A172 (cell line): Measurements from ENCODE around the gene ETF1. TPM values are rescaled to one million over a fixed set of nuclear protein-coding genes. Genes with fewer than 3 reads are reported as not detected.

Source experiments
- DNase-seq: peaks from one replicate; pipeline ENCODE4 v3.0.0-alpha.2; 2015; ENCODE audit warnings: low spot score
- total RNA-seq: library from RNA; depleted of rRNA; stranded (reverse); fragments of >200 nt; shearing (Covaris generic); gene quantifications from 2 replicates; pipeline ENCODE4 v1.2.3, GENCODE V29; 2014; rRNA removed

ETF1 gene
- total RNA-seq = 165 and 172 TPM in 2 replicates

GRCh38 chr5:138542956-138543729 lies at the start of gene ETF1:
Gene ETF1, minus strand, starts transcription at chr5:138543236. Its CDS starts 318 bp downstream, at chr5:138542918.
- peak; percentile 99 for DNase-seq

- no peak for DNase-seq
Observed at GRCh38 chr5:138588013-138588788, 45.2 kb upstream of the ETF1 start.

GRCh38 chr5:138585157-138585556 lies 42.1 kb upstream of the ETF1 start:
- no peak for DNase-seq

- no peak for DNase-seq
Observed at GRCh38 chr5:138583984-138584637, 41.1 kb upstream of the ETF1 start.

GRCh38 chr5:138582959-138583358 lies 39.9 kb upstream of the ETF1 start:
- DNase-seq = no peak

GRCh38 chr5:138580777-138581176 lies 37.7 kb upstream of the ETF1 start:
- DNase-seq = no peak

- DNase-seq = no peak
Observed at GRCh38 chr5:138580001-138580400, 37.0 kb upstream of the ETF1 start.

DNA sequence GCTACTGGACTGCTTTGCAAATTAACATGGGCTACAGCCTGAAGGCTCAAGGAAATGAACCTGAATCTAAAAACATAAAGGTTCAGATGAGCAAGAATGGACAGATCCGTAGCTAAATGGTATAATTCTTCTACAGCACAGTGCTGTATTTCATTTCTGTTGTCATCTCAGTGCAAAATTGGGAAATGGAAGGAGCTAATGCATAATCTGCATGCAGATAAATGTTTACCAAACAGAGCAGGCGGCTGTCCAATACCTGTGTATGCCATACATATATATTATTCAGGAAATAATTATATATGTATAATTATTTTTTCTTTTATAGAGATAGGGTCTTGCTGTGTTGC lies 36.5 kb upstream of the ETF1 start:
- DNase-seq = no peak

DNA sequence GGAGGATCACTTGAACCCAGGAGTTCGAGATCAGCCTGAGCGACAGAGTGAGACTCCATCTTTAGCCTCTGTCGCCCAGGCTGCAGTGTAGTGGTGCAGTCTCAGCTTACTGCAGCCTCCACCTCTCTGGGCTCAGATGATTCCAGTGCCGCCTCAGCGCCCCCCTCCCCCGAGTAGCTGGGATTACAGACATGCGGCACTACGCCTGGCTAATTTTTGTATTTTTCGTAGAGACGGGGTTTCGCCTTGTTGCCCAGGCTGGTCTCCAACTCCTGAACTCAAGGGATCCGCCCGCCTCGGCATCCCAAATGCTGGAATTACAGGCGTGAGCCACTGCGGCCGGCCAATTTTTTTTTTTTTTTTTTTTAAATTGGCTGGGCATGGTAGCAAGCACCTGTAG lies 34.4 kb upstream of the ETF1 start:
- DNase-seq = no peak

- peak; percentile 100 for DNase-seq
Observed at GRCh38 chr5:138575194-138576015, 32.4 kb upstream of the ETF1 start, which contains the start of gene HSPA9. Gene HSPA9, minus strand, starts transcription at chr5:138575401. Its CDS starts 83 bp downstream, at chr5:138575318.

GRCh38 chr5:138574744-138575193 lies 31.7 kb upstream of the ETF1 start:
- no peak for DNase-seq

DNA sequence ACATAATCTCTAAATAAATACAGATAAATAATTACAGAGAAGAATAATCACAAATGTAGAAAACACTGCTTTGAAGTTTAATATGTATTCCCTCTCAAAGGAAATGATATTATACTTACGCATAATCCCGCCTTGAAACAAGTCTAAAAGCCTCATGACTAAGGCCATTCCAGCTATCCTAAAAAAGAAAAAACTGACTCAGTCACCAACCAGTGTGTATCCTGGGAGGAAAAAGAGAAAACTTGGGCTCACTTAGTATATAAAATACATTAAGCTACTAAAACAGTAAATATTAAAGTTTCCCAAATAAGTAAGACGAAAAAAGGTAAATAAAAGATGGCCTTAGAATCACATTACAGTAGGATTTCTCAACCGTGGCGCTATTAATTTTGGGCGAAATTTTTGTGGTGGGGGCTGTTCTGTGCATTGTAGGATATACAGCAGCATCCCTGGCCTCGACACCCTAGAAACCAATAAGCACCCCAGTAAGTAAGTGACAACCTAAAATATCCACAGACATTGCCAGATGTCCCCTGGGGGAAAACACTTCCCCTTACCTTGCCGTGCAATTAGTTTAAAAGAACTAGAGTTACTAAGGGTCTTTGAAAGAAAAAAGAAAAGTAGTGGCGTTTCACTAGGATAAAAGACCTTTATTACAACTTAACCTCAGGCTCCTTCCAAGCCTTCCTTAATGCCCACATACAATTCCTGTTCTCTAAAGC lies 31.1 kb upstream of the ETF1 start:
- DNase-seq = peak; percentile 22

GRCh38 chr5:138573223-138573622 lies 30.2 kb upstream of the ETF1 start:
- no peak for DNase-seq

DNA sequence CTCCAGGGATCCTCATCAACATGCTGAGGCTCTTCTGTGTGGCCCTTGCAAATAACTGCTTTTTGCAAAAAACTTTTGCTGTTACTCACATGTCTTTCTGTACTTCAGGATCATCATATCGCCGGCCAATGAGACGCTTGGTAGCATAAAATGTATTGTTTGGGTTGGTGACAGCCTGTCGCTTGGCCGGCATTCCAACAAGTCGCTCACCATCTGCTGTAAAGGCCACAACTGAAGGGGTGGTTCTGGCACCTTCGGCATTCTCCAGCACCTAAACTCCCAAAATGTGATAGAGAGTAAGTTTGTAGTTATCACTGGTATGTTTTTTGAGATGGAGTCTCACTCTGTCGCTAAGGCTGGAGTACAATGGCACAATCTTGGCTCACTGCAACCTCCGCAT lies 27.8 kb upstream of the ETF1 start:
- DNase-seq = no peak

GRCh38 chr5:138569782-138570181 lies 26.7 kb upstream of the ETF1 start:
- no peak for DNase-seq

DNA sequence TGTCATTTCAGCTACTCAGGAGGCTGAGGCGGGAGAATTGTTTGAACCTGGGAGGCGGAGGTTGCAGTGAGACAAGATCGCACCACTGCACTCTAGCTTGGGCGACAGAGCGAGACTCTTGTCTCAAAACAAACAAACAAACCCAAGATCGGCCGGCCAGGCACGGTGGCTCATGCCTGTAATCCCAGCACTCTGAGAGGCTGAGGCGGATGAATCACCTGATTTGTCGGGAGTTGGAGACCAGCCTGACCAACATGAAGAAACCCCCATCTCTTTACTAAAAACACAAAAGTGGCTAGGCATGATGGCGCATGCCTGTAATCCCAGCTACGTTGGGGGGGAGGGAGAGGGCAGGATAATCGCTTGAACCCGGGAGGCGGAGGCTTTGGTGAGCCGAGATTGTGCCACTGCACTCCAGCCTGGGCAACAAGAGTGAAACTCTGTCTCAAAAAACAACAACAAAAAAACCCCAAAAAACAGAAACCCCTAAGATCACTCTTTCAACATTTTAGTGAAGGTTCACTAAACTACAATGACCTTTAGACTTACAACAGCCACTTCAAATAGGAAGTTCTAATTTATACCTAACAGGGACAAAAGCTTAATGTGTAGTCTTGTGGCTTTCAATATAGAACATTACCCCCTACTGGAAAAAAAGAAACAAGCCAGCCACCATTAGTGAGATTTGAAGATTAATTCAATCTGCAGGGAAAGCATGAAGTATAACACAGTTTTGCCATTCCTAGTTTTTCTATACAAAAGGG lies 25.2 kb upstream of the ETF1 start:
- peak; percentile 50 for DNase-seq

DNA sequence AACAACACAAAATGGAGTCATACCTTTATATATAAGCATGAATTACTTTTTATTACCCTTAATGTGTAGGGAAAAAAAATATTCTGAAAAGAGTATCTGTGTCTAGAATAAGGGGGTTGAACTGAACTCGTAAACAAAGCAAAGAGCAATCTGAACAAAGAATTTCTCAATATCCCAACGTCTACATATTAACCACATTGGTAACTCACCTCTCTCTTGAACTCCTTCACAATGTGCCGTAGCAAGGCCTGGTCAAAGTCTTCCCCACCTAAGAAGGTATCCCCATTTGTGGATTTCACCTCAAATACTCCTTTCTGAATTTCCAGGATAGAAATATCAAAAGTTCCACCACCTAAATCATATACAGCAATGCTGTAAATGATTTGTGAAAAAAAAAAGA lies 23.8 kb upstream of the ETF1 start:
- DNase-seq = no peak

DNA sequence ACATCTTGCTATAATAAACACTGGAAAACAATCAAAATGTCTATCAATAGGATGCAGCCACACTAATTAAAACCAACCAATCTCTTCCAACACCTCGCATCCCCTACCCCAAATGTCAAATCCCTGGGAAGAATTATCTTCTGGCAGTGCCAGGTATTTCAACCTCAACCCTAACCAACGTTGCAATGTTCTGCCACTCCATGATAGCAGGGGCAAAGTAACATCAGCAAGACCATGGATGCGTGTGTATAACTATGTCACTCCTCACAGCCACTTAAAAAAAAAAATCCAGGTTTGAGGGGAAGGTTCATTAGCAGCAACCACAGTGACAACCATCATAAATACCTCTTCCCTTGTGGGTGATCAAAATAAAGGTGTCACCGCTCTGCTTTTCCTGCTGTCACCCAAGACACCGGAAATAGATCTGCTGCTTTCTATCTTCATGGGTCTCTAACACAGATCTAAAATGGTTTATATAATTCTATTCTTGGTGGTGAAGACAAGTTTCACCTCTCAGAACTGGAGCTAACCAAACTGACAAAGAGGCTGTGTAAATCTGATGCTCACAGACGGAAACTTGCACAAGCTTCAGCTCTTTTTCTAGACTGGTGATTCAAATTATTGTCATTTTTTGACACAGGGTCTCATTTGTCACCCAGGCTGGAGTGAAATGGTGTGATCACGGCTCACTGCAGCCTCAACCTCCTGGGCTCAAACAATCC lies 22.2 kb upstream of the ETF1 start:
- no peak for DNase-seq

DNA sequence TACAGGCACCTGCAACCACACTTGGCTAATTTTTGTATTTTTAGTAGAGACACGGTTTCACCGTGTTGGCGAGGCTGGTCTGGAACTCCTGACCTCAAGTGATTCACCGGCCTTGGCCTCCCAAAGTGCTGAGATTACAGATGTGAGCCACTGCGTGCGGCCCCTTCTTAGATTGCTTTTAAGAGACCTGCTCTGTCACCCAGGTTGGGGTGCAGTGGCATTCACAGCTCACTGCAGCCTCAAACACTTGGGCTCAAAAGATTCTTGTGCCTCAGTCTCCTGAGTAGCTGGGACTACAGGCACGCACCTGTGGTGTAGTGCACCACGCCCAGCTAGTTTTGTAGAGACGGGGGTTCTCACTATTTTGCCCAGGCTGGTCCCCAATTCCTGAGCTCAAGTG lies 21.2 kb upstream of the ETF1 start:
- DNase-seq = no peak
